Mucosa of stomach (tissue), 1 donor: ENCODE data around the gene PLD4.

ENCODE experiments used
- H3K27me3 ChIP-seq: one replicate; pipeline ENCODE4 v1.7.0; 2013; ENCODE audit warnings: mild to moderate bottlenecking, low read length; ENCODE audit not compliant: control insufficient read depth, insufficient read depth
- H3K36me3 ChIP-seq: one replicate; pipeline ENCODE4 v1.7.0; 2013; ENCODE audit warnings: low read length; ENCODE audit not compliant: control insufficient read depth, insufficient read depth
- H3K4me1 ChIP-seq: one replicate; pipeline ENCODE4 v1.7.0; 2013; ENCODE audit warnings: mild to moderate bottlenecking, low read length; ENCODE audit not compliant: control insufficient read depth, insufficient read depth
- H3K4me3 ChIP-seq: one replicate; pipeline ENCODE4 v1.7.0; 2013; ENCODE audit warnings: low read length
- H3K9ac ChIP-seq: one replicate; pipeline ENCODE4 v1.7.0; 2013; ENCODE audit warnings: mild to moderate bottlenecking, low read length, moderate library complexity
- H3K9me3 ChIP-seq: one replicate; pipeline ENCODE4 v1.7.0; 2013; ENCODE audit warnings: mild to moderate bottlenecking, low read length, moderate library complexity; ENCODE audit not compliant: control insufficient read depth
- donor health status: Pancreatic carcinoma.

The PLD4 gene

GRCh38 chr14:104954746-104955395 is 30.2 kb downstream of the PLD4 start:
- H3K4me1 ChIP-seq = peaks cover 11% of the 10 kb centered on the region
- H3K9ac ChIP-seq = no peak overlapping the region
- no peak overlapping the region for H3K4me3 ChIP-seq
- H3K9me3 ChIP-seq = no peaks in the 10 kb centered on the region
- H3K36me3 ChIP-seq = no peaks in the 10 kb centered on the region
- peaks cover 12% of the 10 kb centered on the region for H3K27me3 ChIP-seq

- H3K9ac ChIP-seq = no peak overlapping the region
- H3K9me3 ChIP-seq = no peaks in the 10 kb centered on the region
- H3K4me1 ChIP-seq = peaks cover 11% of the 10 kb centered on the region
- no peaks in the 10 kb centered on the region for H3K36me3 ChIP-seq
- H3K4me3 ChIP-seq = no peak overlapping the region
- H3K27me3 ChIP-seq = peaks cover 12% of the 10 kb centered on the region
Observed at GRCh38 chr14:104955396-104955770, 30.7 kb downstream of the PLD4 start.

- Histone ChIP-seq H3K27me3 (peaks cover 12% of the 10 kb centered on the region), H3K4me3 (no peak overlapping the region), H3K36me3 (no peaks in the 10 kb centered on the region), H3K4me1 (peaks cover 11% of the 10 kb centered on the region), H3K9me3 (no peaks in the 10 kb centered on the region), H3K9ac (no peak overlapping the region)
Observed at GRCh38 chr14:104956290-104956890, 31.7 kb downstream of the PLD4 start.

- no peak overlapping the region for H3K4me3 ChIP-seq
- H3K9ac ChIP-seq = no peak overlapping the region
- peaks cover 11% of the 10 kb centered on the region for H3K4me1 ChIP-seq
- H3K27me3 ChIP-seq = peaks cover 12% of the 10 kb centered on the region
- no peaks in the 10 kb centered on the region for H3K9me3 ChIP-seq
- no peaks in the 10 kb centered on the region for H3K36me3 ChIP-seq
Observed at GRCh38 chr14:104957146-104958113, 32.8 kb downstream of the PLD4 start.

- H3K9me3 ChIP-seq = no peaks in the 10 kb centered on the region
- H3K36me3 ChIP-seq = no peaks in the 10 kb centered on the region
- H3K4me1 ChIP-seq = peaks cover 32% of the 10 kb centered on the region
- H3K27me3 ChIP-seq = peaks cover 23% of the 10 kb centered on the region
- H3K4me3 ChIP-seq = no peak overlapping the region
- H3K9ac ChIP-seq = no peak overlapping the region
Observed at GRCh38 chr14:104964546-104964945, 39.9 kb downstream of the PLD4 start.

DNA sequence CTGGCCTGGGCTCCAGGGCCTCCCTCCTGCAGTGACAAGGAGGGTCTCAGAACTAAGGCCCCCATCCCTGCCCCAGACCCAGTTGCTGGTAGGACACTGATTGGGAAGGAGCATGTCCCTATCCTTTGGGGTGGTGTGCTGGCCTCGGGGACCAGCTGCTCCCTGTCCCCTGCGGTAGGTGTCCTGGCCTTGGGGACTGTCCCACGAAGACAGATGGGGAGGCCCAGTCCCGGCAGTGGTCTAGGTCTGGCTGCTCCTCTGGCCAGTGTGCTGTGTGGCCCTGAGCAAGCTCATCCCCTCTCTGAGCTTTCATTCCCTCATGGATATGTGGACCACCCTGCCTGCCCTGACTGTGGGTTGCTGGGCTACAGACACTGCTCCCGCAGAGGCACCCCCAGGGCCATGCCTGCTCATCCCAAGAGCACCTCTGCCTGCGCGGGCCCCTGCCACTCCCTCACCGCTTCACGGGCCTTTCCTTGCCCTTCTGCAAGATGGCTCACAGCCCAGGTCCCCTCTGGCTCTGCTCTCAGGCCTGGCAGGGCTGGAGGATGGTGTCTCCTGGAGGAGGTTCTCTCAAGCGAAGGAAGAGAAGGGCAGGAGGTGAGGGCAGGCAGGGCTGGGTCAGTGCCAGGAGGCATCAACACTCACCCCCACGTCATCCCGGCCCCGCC is 41.0 kb downstream of the PLD4 start:
- Histone ChIP-seq H3K36me3 (no peaks in the 10 kb centered on the region), H3K9me3 (no peaks in the 10 kb centered on the region), H3K27me3 (peaks cover 23% of the 10 kb centered on the region), H3K9ac (no peak overlapping the region), H3K4me1 (peaks cover 39% of the 10 kb centered on the region), H3K4me3 (no peak overlapping the region)

- Histone ChIP-seq H3K4me1 (peaks cover 46% of the 10 kb centered on the region), H3K27me3 (peaks cover 23% of the 10 kb centered on the region), H3K9ac (peak overlapping the region; percentile 39), H3K36me3 (no peaks in the 10 kb centered on the region), H3K9me3 (no peaks in the 10 kb centered on the region), H3K4me3 (no peak overlapping the region)
Observed at GRCh38 chr14:104966261-104966865, 41.7 kb downstream of the PLD4 start.

DNA sequence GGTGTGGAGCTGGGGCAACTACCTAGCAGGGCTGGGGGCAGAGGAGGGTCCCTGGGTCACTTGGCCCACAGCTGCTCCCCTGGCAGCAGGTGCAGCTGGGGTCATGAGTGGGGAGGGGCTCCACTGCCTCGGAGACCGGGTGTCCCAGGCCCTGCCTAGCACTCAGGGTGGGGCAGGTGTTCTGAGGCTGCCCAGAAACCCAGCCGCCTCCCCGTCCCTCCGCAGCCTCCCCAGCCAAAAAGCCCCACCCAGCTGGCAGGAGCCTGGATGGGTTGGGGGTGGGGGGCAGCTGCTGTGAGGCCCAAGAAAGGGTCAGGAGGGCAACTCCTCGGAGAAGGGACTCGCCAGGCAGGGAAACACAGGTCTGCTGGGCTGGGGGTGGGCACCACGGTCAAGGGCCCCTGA is 42.3 kb downstream of the PLD4 start:
- Histone ChIP-seq H3K36me3 (no peaks in the 10 kb centered on the region), H3K4me1 (peaks cover 52% of the 10 kb centered on the region), H3K9me3 (no peaks in the 10 kb centered on the region), H3K27me3 (peaks cover 23% of the 10 kb centered on the region), H3K4me3 (peak overlapping the region; percentile 14), H3K9ac (peak overlapping the region; percentile 39)

DNA sequence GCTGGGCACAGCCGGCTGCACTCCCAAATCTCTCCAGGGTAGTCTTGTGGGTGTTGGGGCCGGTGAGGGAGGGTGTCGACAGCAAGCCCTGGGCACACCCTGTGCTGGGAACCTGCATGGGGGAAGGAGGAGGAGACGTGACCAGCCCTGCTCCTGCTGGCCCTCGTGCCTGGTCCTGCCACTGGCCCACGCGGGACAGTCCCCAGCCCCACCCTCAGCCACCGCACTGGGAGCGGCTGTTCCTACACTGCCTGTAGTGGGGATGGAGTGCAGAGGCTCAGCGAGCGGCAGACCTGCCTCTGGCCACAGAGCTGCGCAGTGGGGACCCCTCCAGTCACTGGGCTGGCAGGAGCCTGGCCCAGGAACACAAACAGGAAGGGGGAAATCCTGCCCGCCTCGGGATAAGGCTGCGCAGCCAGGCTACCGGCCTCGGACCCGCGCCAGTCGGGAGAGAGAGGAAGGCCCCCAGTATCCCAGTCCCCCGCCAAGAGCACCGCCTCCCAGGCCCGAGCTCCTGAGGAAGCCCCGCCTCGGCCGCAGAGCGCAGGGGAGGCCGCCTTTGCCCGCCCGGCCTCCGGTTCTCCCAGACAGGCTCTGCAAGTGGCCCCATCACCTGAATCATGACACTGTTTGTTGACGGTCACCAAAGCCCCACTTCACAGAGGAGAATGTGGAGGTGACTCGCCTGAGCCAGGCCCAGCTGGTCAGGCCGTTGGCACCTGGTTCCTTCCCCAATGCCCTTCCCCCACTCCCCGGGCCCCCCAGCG is 42.9 kb downstream of the PLD4 start:
- Histone ChIP-seq H3K36me3 (no peaks in the 10 kb centered on the region), H3K9ac (peak overlapping the region; percentile 43), H3K27me3 (peaks cover 23% of the 10 kb centered on the region), H3K4me3 (peak overlapping the region; percentile 14), H3K9me3 (no peaks in the 10 kb centered on the region), H3K4me1 (peaks cover 58% of the 10 kb centered on the region)

DNA sequence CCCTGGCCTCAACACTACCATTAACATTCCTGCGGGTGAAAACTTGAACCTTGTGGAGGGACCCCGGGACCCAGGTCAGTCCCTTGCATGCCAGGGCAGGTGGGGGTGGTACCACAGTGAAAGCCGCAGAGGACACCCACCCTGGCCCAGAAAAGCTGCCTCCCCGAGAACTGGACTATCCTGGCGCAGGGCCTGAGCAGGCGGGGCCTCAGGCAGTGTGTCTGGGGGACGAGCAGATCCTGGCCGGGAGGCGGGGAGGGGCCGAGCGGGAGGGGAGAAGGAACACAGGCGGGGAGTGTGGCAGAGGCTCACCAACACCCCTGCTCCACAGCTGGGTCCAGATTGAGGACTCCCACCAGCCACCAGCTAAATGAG is 43.5 kb downstream of the PLD4 start:
- no peaks in the 10 kb centered on the region for H3K36me3 ChIP-seq
- H3K27me3 ChIP-seq = peaks cover 23% of the 10 kb centered on the region
- H3K9me3 ChIP-seq = no peaks in the 10 kb centered on the region
- H3K9ac ChIP-seq = peak overlapping the region; percentile 43
- peak overlapping the region; percentile 14 for H3K4me3 ChIP-seq
- peaks cover 63% of the 10 kb centered on the region for H3K4me1 ChIP-seq
